GM12874 (cell line): ENCODE data around the gene INPP5A.

ENCODE experiments used
- CTCF ChIP-seq: IDR thresholded peaks from 2 replicates; pipeline ENCODE4 v1.5.1; 2011; ENCODE audit warnings: low read depth, mild to moderate bottlenecking, control low read depth, low read length, moderate library complexity; ENCODE audit not compliant: insufficient read depth

Gene INPP5A

GRCh38 chr10:132728321-132728720 lies 190.7 kb downstream of the INPP5A start:
- TF ChIP-seq CTCF, result no peak

- TF ChIP-seq CTCF, result no peak
These were observed 191.2 kb downstream of the INPP5A start for GRCh38 chr10:132728741-132729140.

- no peak for TF ChIP-seq CTCF
These were observed 192.4 kb downstream of the INPP5A start for GRCh38 chr10:132729810-132730572.

GRCh38 chr10:132730573-132730953 lies 193.0 kb downstream of the INPP5A start:
- no peak for TF ChIP-seq CTCF

- no peak for TF ChIP-seq CTCF
These were observed 194.9 kb downstream of the INPP5A start for GRCh38 chr10:132732518-132732917.

GRCh38 chr10:132733926-132734325 lies 196.3 kb downstream of the INPP5A start:
- no peak for TF ChIP-seq CTCF

- no peak for TF ChIP-seq CTCF
These were observed 197.8 kb downstream of the INPP5A start for GRCh38 chr10:132735341-132735775.
